Neuron (in vitro differentiated cells): ENCODE results near the gene LMNTD2.
"Not testable (repeated sequence)": the region's sequence is repeated elsewhere in the genome, so short reads cannot be mapped to it uniquely, and the experiment has no call there.

ENCODE experiments used
- H2AFZ ChIP-seq: one replicate; pipeline ENCODE4 v1.6.1; 2013; ENCODE audit warnings: low read depth, mild to moderate bottlenecking, inconsistent platforms, low read length, moderate library complexity
- H3K27me3 ChIP-seq: one replicate; pipeline ENCODE4 v1.6.1; 2013; ENCODE audit warnings: low read length; ENCODE audit not compliant: insufficient read depth
- H3K36me3 ChIP-seq: one replicate; pipeline ENCODE4 v1.6.1; 2013; ENCODE audit warnings: low read length; ENCODE audit not compliant: insufficient read depth
- H3K4me1 ChIP-seq: one replicate; pipeline ENCODE4 v1.6.1; 2013; ENCODE audit warnings: low read length; ENCODE audit not compliant: insufficient read depth
- H3K4me3 ChIP-seq: 2 replicates; pipeline ENCODE4 v1.5.1; 2013; ENCODE audit warnings: mild to moderate bottlenecking, low read length, moderate library complexity
- H3K9me3 ChIP-seq: one replicate; pipeline ENCODE4 v1.6.1; 2013; ENCODE audit warnings: low read length

LMNTD2 gene

GRCh38 chr11:528166-528814, 32.2 kb downstream of the LMNTD2 start:
- Histone ChIP-seq H3K4me3 (no peak overlapping the region), H2AFZ (no peak overlapping the region), H3K36me3 (peaks cover 24% of the 10 kb centered on the region), H3K4me1 (no peaks in the 10 kb centered on the region), H3K27me3 (no peaks in the 10 kb centered on the region), H3K9me3 (no peaks in the 10 kb centered on the region)

DNA sequence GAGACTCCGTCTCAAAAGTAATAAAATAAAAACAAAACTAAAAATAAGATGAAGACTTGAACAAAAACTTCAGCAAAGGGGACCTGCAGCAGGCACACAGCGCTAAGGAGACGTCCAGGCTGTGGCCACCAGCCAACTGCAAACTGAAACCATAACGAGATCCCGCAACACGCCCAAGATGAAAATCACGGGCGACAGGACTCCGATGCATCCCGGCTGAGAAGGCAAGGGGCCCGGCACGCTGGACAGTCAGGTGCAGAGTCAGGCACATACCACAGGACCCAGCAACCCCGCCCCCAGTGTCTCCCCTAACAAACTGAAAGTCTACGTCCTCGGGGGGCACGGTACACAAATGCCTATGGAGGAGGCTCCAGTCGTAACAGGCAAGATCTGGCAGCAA, 34.3 kb downstream of the LMNTD2 start:
- H3K4me3 ChIP-seq = no peak overlapping the region
- H3K36me3 ChIP-seq = peaks cover 4% of the 10 kb centered on the region

DNA sequence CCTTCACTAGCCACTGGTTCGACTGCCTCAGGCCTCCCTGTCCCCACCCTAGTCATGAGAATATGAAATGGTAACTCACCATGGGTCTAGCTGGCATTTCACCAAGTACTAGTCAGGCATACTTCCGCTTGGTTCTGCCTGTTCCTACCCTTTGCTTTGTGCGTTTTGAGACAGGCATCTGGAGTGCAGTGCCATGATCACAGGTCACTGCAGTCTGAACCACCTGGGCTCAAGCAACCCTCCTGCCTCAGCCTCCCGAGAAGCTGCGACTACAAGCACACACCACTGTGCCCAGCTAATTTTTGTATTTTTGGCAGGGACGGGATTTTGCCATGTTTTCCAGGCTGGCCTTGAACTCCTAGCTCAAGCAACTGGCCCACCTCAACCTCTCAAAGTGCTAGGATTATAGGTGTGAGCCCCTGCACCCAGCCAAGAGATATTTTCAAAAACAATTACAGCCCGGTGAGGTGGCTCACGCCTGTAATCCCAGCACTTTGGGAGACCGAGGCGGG, 39.3 kb downstream of the LMNTD2 start:
- no peaks in the 10 kb centered on the region for H3K36me3 ChIP-seq
- H3K4me1 ChIP-seq = no peaks in the 10 kb centered on the region
- no peaks in the 10 kb centered on the region for H3K9me3 ChIP-seq
- no peak overlapping the region for H2AFZ ChIP-seq
- H3K27me3 ChIP-seq = no peaks in the 10 kb centered on the region
- no peak overlapping the region for H3K4me3 ChIP-seq

More for the DNA sequence above, 34.3 kb downstream of the LMNTD2 start:
- Histone ChIP-seq H3K4me1 (no peaks in the 10 kb centered on the region), H3K9me3 (no peaks in the 10 kb centered on the region), H3K27me3 (no peaks in the 10 kb centered on the region), H2AFZ (no peak overlapping the region)

GRCh38 chr11:520428-521176, 39.9 kb downstream of the LMNTD2 start:
- no peaks in the 10 kb centered on the region for H3K4me1 ChIP-seq
- H3K27me3 ChIP-seq = no peaks in the 10 kb centered on the region
- H3K4me3 ChIP-seq = no peak overlapping the region
- no peaks in the 10 kb centered on the region for H3K36me3 ChIP-seq
- no peaks in the 10 kb centered on the region for H3K9me3 ChIP-seq
- no peak overlapping the region for H2AFZ ChIP-seq

- Histone ChIP-seq H3K4me3 (no peak overlapping the region), H3K36me3 (peaks cover 9% of the 10 kb centered on the region)
These were observed 41.9 kb downstream of the LMNTD2 start for GRCh38 chr11:518463-519202.

DNA sequence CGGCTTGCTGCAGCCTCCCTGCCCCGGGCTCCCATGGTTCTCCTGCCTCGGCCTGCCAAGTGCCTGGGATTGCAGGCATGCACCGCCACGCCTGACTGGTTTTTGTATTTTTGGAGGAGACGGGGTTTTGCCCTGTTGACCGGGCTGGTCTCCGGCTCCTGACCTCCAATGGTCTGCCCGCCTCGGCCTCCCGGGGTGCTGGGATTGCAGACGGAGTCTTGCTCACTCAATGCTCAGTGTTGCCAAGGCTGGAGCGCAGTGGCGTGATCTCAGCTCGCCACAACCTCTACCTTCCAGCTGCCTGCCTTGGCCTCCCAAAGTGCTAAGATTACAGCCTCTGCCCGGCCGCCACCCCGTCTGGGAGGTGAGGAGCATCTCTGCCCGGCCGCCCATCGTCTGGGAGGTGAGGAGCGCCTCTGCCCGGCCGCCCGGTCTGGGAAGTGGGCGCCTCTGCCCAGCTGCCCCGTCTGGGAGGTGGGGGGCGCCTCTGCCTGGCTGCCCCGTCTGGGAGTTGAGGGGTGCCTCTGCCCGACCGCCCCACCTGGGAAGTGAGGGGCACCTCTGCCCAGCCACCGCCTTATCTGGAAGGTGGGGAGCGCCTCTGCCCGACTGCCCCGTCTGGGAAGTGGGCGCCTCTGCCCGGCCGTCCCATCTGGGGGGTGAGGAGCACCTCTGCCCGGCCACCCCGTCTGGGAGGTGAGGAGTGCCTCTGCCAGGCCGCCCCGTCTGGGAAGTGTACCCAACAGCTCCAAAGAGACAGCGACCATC, 43.4 kb downstream of the LMNTD2 start:
- H3K36me3 ChIP-seq, H2AFZ ChIP-seq, H3K4me1 ChIP-seq, H3K4me3 ChIP-seq, H3K9me3 ChIP-seq, H3K27me3 ChIP-seq: not testable (repeated sequence)

More at GRCh38 chr11:518463-519202, 41.9 kb downstream of the LMNTD2 start:
- Histone ChIP-seq H3K27me3 (no peaks in the 10 kb centered on the region), H3K9me3 (peaks cover 5% of the 10 kb centered on the region), H2AFZ (no peak overlapping the region), H3K4me1 (no peaks in the 10 kb centered on the region)

DNA sequence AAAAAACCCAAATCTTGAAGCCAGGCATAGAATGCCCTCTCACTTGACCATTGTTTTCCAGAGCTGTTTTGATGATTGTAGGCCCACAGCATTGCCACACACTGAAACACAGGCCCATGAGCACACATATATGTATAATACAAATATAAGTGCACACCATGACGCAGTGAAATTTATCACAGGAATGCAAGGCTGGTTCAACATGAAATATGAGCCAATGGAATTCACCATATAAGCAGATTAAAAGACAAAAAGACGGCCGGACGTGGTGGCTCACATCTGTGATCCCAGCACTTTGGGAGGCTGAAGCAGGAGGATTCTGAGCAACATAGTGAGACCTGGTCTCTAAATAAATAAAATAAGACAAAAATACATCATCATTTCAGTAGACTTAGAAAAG, 44.1 kb downstream of the LMNTD2 start:
- Histone ChIP-seq H3K4me3 (no peak overlapping the region), H3K27me3 (no peaks in the 10 kb centered on the region), H2AFZ (no peak overlapping the region), H3K36me3 (peaks cover 9% of the 10 kb centered on the region), H3K9me3 (peaks cover 5% of the 10 kb centered on the region), H3K4me1 (no peaks in the 10 kb centered on the region)

GRCh38 chr11:515131-515530, 45.4 kb downstream of the LMNTD2 start:
- Histone ChIP-seq H3K27me3 (no peaks in the 10 kb centered on the region), H3K4me1 (no peaks in the 10 kb centered on the region), H3K9me3 (peaks cover 5% of the 10 kb centered on the region), H2AFZ (no peak overlapping the region), H3K4me3 (no peak overlapping the region), H3K36me3 (peaks cover 9% of the 10 kb centered on the region)

DNA sequence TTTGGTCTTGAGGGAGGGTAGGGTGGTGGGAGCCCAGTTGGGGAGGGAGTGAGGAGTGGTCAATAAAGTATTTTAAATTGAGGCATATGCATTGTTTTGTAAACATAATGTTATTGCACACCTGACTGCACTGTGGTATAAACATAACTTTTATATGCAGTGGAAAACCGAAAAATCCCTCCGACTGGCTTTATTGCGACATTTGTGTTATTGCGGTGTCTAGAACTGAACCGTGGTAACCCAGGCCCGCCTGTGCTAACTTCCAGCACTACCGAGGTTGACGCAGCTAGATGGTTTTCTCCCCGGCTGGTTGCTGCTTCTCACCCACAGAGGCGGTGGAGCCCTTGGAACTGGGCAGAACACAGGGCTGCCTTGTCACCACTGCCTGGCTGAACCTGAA, 45.9 kb downstream of the LMNTD2 start:
- Histone ChIP-seq H3K27me3 (no peaks in the 10 kb centered on the region), H3K36me3 (peaks cover 14% of the 10 kb centered on the region), H3K9me3 (peaks cover 5% of the 10 kb centered on the region), H2AFZ (no peak overlapping the region), H3K4me3 (no peak overlapping the region), H3K4me1 (no peaks in the 10 kb centered on the region)

DNA sequence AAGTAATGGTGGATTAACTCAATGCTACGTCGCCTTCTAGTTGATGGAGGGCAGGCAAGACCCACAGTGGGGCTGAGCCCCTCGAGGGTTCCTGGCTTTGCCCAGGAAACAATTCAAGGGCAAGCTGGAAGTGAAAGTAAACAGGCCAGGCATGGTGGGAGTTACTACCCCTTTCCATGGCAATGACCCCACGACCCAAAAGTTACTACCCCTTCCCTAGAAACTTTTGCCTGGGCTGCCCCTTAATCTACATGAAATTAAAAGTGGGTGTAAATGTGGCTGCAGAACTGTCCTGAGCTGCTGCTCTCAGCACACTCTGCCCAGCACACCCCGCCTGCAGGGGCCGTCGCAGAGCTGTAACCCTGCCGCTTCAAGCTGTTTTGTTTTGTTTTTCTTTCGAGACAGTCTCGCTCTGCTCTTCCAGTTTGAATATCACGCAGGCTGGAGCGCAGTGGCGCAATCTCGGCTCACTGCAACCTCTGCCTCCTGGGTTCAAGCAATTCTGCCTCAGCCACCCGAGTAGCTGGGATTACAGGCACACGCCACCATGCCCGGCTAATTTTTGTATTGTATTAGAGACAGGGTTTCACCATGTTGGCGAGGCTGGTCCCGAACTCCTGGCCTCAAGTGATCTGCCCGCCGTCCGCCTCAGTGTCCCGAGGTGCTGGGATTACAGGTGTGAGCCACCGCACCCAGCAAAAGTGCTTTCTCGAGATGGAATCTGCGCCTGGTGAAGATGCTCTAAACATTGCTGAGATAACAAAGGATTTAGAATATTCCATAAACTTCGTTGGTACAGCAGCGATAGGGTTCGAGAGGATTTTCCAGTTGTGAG, 47.6 kb downstream of the LMNTD2 start:
- Histone ChIP-seq H3K4me1 (no peaks in the 10 kb centered on the region), H2AFZ (no peak overlapping the region), H3K27me3 (no peaks in the 10 kb centered on the region), H3K4me3 (no peak overlapping the region), H3K9me3 (peaks cover 5% of the 10 kb centered on the region), H3K36me3 (peaks cover 19% of the 10 kb centered on the region)

- H3K27me3 ChIP-seq = no peaks in the 10 kb centered on the region
- H3K4me3 ChIP-seq = no peak overlapping the region
- no peaks in the 10 kb centered on the region for H3K9me3 ChIP-seq
- peaks cover 10% of the 10 kb centered on the region for H3K36me3 ChIP-seq
- peaks cover 10% of the 10 kb centered on the region for H3K4me1 ChIP-seq
- H2AFZ ChIP-seq = no peak overlapping the region
These were observed 51.6 kb downstream of the LMNTD2 start for GRCh38 chr11:508956-509355.
